ENCODE data around the gene SPTSSB.

DNA sequence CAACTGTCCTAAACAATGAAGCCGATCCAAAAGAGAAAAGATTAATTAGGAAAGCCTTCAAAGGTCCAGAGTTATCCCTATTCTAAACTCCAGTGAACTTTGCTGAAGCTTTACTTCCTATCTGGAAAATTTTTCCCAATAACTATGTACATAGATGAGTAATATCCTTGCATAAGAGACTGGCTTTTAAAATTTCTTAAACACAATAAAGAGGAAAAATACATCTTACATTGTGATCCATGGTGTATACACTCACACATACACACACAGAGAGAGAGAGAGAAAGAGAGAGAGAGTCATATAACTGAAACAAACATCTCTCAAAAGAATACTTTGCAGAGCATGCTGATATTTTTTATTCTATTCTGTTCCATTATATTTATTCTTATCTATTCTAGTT is 20.0 kb downstream of the SPTSSB start:
- TF ChIP-seq GATA3 (IDR thresholded peaks at IDR 0.05; ENCODE audit: low read depth, low read length) (no peak), GATA2 (IDR thresholded peaks at IDR 0.05; ENCODE audit: low read depth, low read length) (no peak)
